EH (cell line): ENCODE measurements around the gene NEK2.
"Not testable (repeated sequence)": the region's sequence is repeated elsewhere in the genome, so short reads cannot be mapped to it uniquely, and the experiment has no call there.

Experiments
- DNase-seq: peaks from one replicate; pipeline ENCODE4 v3.0.0-alpha.2; 2015; ENCODE audit warnings: low read depth

The NEK2 gene

GRCh38 chr1:211675230-211676105 lies at the start of gene NEK2:
Gene NEK2 (minus strand): TSS chr1:211675621. CDS start chr1:211675479, 142 bp downstream.
- DNase-seq, result peak; percentile 95

- DNase-seq, result no peak
Measured at GRCh38 chr1:211724687-211725196, 49.3 kb upstream of the NEK2 start.

GRCh38 chr1:211723273-211723672 lies 47.9 kb upstream of the NEK2 start:
- no peak for DNase-seq

- no peak for DNase-seq
Measured at GRCh38 chr1:211722277-211723175, 47.1 kb upstream of the NEK2 start.

GRCh38 chr1:211716555-211716954 lies 41.1 kb upstream of the NEK2 start:
- not testable (repeated sequence) for DNase-seq

- no peak for DNase-seq
Measured at GRCh38 chr1:211715971-211716370, 40.5 kb upstream of the NEK2 start.

GRCh38 chr1:211714154-211714553 lies 38.7 kb upstream of the NEK2 start:
- DNase-seq, result no peak

GRCh38 chr1:211713231-211713630 lies 37.8 kb upstream of the NEK2 start:
- DNase-seq, result no peak

GRCh38 chr1:211711315-211711705 lies 35.9 kb upstream of the NEK2 start:
- DNase-seq, result no peak

- DNase-seq, result no peak
Measured at GRCh38 chr1:211710566-211711314, 35.3 kb upstream of the NEK2 start.

GRCh38 chr1:211708926-211709325 lies 33.5 kb upstream of the NEK2 start:
- no peak for DNase-seq

GRCh38 chr1:211708006-211708405 lies 32.6 kb upstream of the NEK2 start:
- peak; percentile 10 for DNase-seq

GRCh38 chr1:211705467-211706091 lies 30.2 kb upstream of the NEK2 start:
- peak; percentile 33 for DNase-seq

- DNase-seq, result no peak
Measured at GRCh38 chr1:211704543-211704942, 29.1 kb upstream of the NEK2 start.

GRCh38 chr1:211703812-211704537 lies 28.6 kb upstream of the NEK2 start:
- DNase-seq, result no peak

- DNase-seq, result no peak
Measured at GRCh38 chr1:211701733-211702132, 26.3 kb upstream of the NEK2 start.

GRCh38 chr1:211699059-211699458 lies 23.6 kb upstream of the NEK2 start:
- no peak for DNase-seq

GRCh38 chr1:211698161-211699026 lies 23.0 kb upstream of the NEK2 start:
- DNase-seq, result peak; percentile 65

GRCh38 chr1:211697356-211697755 lies 21.9 kb upstream of the NEK2 start:
- no peak for DNase-seq
